ENCODE measurements around the gene CRK.

DNA sequence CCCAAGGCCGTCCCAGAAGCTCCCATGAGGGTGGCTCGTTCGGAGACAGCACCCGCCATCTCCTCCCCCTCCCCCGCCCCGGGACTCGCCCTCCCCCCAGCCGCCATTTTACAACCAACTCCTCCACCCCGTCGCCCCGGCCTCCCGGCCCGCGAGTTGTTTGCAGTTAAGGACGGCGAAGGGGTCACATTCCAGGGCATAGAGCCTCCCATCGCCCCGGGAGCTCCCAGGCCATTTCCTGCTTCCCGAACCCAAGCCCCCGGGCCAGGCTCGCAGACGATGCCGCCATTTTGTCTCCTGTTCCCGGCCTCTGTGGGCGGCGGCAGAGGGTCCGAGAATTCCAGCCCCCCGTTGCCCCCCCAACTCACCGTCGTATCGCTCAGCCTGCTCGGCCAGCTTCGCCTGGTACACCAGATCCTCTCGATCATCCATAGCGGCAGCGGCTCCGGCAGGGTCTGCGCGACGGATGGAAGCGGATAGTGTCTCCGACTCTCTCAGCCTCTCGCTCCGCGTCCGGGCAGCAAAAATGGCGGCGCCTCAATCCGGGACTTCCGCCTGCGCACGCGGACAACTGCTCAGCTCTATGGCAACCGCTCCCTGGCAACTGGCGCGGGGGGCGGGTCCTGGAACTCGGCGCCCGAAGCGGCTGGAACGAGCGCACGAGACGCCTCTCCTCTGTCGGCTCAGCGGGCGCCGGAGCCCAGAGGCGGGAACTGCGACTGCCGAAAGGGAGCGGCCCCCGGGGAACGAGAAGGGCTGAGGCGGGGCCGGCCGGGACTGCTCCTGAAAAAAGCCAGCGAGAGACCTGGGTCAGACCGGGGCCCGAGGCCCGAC lies 56.1 kb downstream of the CRK start, which contains the start of gene YWHAE:
- TF ChIP-seq, protein P1, sequence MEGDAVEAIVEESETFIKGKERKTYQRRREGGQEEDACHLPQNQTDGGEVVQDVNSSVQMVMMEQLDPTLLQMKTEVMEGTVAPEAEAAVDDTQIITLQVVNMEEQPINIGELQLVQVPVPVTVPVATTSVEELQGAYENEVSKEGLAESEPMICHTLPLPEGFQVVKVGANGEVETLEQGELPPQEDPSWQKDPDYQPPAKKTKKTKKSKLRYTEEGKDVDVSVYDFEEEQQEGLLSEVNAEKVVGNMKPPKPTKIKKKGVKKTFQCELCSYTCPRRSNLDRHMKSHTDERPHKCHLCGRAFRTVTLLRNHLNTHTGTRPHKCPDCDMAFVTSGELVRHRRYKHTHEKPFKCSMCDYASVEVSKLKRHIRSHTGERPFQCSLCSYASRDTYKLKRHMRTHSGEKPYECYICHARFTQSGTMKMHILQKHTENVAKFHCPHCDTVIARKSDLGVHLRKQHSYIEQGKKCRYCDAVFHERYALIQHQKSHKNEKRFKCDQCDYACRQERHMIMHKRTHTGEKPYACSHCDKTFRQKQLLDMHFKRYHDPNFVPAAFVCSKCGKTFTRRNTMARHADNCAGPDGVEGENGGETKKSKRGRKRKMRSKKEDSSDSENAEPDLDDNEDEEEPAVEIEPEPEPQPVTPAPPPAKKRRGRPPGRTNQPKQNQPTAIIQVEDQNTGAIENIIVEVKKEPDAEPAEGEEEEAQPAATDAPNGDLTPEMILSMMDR (IDR thresholded peaks at IDR 0.05; ENCODE audit: low read depth, low read length), result no peak
- TF ChIP-seq EZH2phosphoT487 (IDR thresholded peaks at IDR 0.05; ENCODE audit: low read depth), result no peak

All from OCI-LY3 (cell line).